Hematopoietic multipotent progenitor cell (in vitro differentiated cells): ENCODE data around the gene OS9. TPM values are rescaled to one million over a fixed set of nuclear protein-coding genes. Genes with fewer than 3 reads are reported as not detected.

Experiments
- DNase-seq, 3 donors: peaks; one replicate each; pipeline ENCODE4 v3.0.0-alpha.2; 2011 to 2015; ENCODE audit warnings: low read depth in 2 of 3, low spot score in 2 of 3
- total RNA-seq: library from RNA; depleted of rRNA; stranded (reverse); fragments of >200 nt; gene quantifications from one replicate; pipeline ENCODE4 v1.2.3, GENCODE V29; 2012

OS9 gene
- total RNA-seq, 1 donor = 268 TPM

DNA sequence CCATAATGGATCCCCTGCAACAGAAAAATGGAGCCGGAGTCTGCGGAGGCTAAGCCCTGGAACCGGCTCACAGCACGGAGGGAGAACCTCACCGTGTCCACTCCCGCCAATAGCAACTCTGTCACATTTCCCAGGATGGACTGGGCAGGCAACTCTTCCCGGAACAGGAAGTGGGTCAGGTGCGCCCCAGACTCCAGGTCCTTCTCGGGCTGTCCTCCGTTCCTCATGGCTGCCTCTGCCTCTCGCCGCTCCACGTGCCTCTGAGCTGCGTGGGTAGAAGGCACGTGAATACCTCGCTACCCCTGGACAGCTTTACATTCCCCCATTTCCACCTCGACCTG is 70.7 kb downstream of the OS9 start:
- no peak for DNase-seq

DNA sequence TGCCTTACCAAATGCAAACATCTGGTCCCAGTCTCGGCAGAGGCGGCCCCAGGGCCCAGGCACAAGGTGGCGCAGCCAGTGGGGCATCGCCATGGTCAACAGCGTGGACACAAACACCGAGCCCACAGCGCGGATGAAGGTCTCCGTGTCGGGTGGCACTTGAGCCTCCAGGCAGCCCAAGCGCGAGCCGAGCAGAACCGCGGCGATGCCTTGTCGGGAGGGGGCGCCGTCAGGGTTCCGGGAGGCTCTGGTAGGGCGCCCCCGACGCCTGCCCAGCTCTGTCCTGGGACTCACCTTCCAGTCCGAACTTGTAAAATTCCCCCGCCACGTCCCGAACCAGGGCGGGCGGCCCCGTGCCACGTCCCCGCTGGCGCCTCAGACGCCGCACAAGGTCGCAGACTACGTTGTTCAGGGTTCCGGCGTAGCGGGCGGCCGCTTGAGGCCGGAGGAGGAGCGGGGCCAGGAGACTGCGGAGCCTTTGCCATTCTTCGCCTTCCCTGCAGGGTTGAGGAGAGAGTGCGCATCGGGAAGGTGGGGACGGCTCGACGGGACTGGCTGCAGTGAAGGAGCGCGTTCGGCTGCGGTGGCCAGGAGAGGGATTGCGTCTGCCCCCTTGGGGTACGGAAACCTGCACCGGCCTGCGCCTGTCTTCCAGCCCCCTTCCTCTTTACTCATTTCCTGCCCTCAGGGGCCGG is 71.2 kb downstream of the OS9 start:
- DNase-seq = peak in 2 of 3 donors; percentile 51 to 53

DNA sequence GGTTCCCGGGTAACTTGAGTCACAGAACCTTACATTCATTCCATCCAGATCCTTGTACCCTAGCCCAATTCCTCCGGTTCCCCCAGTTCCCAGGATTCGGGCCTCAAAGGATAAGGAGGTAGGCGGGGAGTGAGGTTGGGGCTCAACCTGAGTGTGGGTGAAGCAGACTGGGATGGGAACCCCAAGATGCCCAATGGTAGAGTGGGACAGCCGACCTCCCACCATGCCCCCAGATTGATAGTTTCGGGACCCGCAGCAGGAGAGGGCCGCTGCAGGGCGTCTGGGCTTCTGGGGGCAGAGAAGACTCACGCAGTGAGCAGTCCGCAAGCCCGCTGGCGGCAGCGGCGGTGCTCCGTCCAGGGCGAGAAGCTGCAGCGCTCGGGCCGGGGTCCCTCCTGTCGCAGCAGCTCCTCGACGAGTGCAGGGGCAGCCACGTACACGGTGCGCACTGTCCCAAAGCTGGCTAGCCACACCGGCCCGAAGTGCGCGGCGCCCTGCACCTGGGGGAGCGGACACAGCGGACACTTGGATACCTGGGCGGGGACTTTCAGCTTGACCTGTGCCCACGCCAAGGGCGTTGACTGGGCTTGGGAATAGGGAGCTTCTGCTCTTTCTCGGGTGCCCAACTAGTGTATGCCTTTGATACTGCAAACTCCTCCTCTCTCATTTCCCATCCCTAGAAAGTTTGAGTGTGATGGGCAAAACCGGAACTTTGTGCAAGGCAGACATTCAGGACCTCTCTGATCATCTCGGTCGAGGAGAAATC is 71.9 kb downstream of the OS9 start:
- DNase-seq = no peak

DNA sequence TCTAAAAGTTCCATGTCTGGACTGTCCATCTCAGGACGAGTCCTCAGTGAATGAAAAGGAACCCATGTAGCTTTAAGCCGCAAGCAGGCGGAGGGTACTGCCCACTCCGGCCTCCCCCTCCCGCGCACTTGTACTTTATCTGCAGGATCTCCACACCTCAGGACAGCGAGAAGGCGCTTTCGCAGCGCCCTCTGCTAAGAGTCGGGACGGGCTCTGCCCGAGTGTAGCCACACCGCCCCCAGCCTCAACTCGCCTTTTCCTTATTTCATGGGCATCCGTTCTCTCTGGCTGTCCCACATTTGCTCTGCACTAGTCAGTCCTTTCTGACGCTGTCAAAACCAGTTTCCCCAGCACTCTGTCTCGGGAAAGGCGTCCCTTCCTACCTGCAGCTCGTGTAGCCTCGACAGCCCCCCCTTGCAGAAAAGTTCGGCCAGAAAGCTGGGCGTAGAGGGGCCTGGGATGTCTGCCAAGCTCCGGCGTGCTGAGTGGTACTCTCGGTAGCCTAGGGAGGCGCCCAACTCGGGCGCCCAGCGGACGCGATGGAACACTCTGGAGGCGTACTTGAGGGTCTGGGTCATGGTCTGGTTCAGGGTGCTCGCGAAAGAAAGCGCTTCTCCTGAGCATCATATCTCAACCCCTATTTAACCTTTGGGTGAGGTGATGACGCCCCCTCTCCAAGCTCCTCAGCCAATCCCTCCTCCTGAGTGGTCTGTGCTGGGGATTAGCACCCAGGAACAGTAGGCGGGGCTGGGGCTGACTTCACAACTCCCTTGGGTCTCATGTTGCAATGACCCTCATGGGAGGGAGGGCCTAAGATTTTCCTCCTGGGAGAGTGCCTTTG is 72.8 kb downstream of the OS9 start, which contains the start of gene CYP27B1:
Gene CYP27B1 (minus strand): TSS at position 615 of the 841 bp plus-strand sequence. CDS start 37 bp downstream, at position 578.
- DNase-seq = no peak

DNA sequence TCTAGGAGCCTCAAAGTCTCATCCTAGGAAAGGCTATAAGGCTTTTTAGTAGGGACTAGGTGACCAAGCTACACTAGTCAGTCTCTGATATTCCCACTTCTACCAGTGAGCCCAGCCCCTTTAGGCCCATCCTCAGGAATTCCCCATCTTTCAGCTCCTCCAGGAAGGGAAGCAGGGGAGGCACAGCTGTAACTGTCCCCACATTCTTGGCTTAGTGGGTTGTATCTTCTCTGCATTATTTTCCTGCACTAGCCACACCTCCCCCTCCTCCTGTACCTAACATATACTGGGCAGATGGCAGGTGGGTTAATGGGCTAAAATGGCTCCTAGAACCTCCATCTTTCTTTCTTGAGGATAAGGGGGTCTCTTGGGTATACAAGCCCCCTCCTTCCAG is 73.4 kb downstream of the OS9 start:
- no peak for DNase-seq

DNA sequence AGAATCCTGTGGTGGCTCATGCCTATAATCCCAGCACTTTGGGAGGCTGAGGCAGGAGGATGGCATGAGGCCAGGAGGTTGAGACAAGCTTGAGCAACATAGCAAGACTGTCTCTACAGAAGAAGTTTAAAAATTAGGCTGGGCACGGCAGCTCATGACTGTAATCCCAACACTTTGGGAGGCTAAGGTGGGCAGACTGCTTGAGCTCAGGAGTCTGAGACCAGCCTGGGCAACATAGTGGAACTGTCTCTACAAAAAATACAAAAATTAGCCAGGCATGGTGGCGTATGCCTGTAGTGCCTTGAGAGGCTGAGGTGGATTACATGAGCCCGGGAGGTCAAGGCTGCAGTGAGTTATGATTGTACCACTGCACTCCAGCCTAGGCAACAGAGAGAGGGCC is 73.9 kb downstream of the OS9 start:
- DNase-seq = no peak

DNA sequence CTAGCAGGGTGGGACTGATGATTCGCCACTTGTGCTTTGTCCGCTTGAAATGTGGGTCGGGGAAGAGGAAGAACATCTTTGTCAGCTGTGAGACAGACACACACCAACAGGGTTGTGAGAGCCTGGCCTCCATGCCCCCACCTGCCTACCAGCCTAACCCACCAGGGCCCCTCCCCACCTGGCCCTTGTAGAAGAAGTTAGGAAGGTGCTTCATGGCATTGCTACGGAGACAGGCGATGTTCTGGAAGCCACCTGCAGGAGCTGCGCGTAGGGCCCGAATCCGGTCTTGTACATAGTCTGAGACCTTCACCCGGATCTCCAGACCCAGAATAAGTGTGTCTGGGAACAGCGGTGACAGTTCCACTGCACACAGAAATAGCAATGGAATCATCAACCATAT is 75.7 kb downstream of the OS9 start:
- no peak for DNase-seq

DNA sequence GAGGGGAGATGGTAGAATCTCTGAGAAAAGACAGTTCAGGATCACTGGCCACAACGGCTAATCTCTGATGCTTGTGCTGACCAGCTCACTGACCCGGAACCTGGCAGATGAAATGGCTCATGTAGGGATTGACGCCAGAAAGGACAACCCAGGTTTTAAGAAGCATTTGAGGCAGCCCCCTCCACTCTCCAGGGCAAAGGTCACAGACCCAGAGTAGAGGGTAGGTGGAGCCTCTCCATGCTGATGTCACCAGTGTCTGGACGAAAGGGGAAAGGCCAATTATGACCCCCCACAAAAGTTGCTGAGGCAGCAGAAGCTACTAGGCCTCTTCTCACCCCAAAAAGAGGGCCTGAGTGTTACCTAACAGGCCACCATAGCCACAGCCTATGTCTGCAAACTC is 76.8 kb downstream of the OS9 start:
- DNase-seq = no peak

Other genes with a start within 250 kb of the OS9 start
- not detected for gene INHBE, start 238.8 kb upstream of the OS9 start, total RNA-seq
- gene GLI1, start 234.3 kb upstream of the OS9 start, total RNA-seq = 0.27 TPM
- gene ARHGAP9, start 214.3 kb upstream of the OS9 start, total RNA-seq = 125 TPM
- 81.3 TPM for gene MARS1, start 206.1 kb upstream of the OS9 start, total RNA-seq
- 29.4 TPM for gene DDIT3, start 173.6 kb upstream of the OS9 start, total RNA-seq
- 24.5 TPM for gene MBD6, start 171.3 kb upstream of the OS9 start, total RNA-seq
- 117 TPM for gene DCTN2, start 146.9 kb upstream of the OS9 start, total RNA-seq
- gene KIF5A, start 144.1 kb upstream of the OS9 start, total RNA-seq = 1.3 TPM
- 10.0 TPM for gene PIP4K2C, start 102.9 kb upstream of the OS9 start, total RNA-seq
- gene DTX3, start 89.3 kb upstream of the OS9 start, total RNA-seq = 32.9 TPM
- 1.3 TPM for gene ARHGEF25, start 82.7 kb upstream of the OS9 start, total RNA-seq
- gene B4GALNT1, start 60.9 kb upstream of the OS9 start, total RNA-seq = 0.81 TPM
- 82.9 TPM for gene AGAP2, start 44.6 kb downstream of the OS9 start, total RNA-seq
- gene TSPAN31, start 50.9 kb downstream of the OS9 start, total RNA-seq = 41.7 TPM
- gene CDK4, start 58.2 kb downstream of the OS9 start, total RNA-seq = 194 TPM
- gene MARCHF9, start 61.0 kb downstream of the OS9 start, total RNA-seq = 12.4 TPM
- gene CYP27B1, start 72.9 kb downstream of the OS9 start, total RNA-seq = 3.2 TPM
- 8.6 TPM for gene METTL1, start 78.0 kb downstream of the OS9 start, total RNA-seq
- gene EEF1AKMT3, start 78.5 kb downstream of the OS9 start, total RNA-seq = 8.9 TPM
- gene TSFM, start 88.7 kb downstream of the OS9 start, total RNA-seq = 15.6 TPM
- gene AVIL, start 124.6 kb downstream of the OS9 start, total RNA-seq = 1.1 TPM
- 159 TPM for gene CTDSP2, start 152.6 kb downstream of the OS9 start, total RNA-seq
- 27.7 TPM for gene ATP23, start 247.4 kb downstream of the OS9 start, total RNA-seq